ENCODE data around the gene PYROXD2. TPM values are rescaled to one million over a fixed set of nuclear protein-coding genes. Genes with fewer than 3 reads are reported as not detected.

The PYROXD2 gene
- total and polyA plus RNA-seq, 2 of the 8 experiments (the other 6 are each of a cell fraction or from before 2014, with no cell fraction given) = 3.2 to 5.4 TPM

DNA sequence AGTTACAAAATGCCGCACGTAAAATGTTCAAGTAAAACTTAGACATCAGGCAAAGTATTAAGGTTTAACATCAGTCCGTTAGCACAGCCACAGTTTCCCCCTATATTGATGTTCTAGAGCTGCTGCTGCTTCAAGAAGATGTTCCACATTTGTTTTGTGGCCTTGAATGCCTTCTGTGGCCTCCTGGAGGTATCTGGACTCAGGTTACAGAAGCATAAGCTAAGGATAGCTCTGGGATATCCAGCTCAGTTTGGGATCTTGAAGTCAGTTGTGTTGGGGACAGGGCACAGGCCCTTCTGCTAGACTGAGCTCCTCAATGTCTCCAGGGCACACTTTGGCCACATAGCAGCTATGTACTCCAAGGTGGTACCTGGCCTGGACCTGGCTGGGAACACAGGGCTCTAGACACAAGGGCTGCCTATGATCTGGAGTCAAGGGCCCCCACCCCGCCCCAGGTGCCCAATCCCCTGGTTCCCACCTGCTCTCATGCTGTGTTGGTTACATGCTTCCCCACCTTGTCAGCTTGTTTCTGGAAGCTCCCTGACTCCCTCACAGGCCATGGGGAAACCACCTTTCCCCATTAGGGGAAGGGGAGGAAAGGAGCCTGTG, 4.7 kb downstream of the PYROXD2 start (continued):
- TF ChIP-seq NRF1 (IDR thresholded peaks at IDR 0.05; ENCODE audit: low read depth, low read length) = no peak
- no peak for TF ChIP-seq RAD21 (IDR thresholded peaks at IDR 0.05 in 1 of 2, conservative IDR thresholded peaks at IDR 0.05 in 1 of 2; ENCODE audit: low read depth in 2 of 2, low read length in 2 of 2)
- TF ChIP-seq RBBP5 (IDR thresholded peaks at IDR 0.05; ENCODE audit: borderline replicate concordance, low read depth, low read length) = no peak
- no peak for TF ChIP-seq CBX8 (IDR thresholded peaks at IDR 0.05; ENCODE audit: borderline replicate concordance, low read depth, low read length)
- TF ChIP-seq, protein P1, sequence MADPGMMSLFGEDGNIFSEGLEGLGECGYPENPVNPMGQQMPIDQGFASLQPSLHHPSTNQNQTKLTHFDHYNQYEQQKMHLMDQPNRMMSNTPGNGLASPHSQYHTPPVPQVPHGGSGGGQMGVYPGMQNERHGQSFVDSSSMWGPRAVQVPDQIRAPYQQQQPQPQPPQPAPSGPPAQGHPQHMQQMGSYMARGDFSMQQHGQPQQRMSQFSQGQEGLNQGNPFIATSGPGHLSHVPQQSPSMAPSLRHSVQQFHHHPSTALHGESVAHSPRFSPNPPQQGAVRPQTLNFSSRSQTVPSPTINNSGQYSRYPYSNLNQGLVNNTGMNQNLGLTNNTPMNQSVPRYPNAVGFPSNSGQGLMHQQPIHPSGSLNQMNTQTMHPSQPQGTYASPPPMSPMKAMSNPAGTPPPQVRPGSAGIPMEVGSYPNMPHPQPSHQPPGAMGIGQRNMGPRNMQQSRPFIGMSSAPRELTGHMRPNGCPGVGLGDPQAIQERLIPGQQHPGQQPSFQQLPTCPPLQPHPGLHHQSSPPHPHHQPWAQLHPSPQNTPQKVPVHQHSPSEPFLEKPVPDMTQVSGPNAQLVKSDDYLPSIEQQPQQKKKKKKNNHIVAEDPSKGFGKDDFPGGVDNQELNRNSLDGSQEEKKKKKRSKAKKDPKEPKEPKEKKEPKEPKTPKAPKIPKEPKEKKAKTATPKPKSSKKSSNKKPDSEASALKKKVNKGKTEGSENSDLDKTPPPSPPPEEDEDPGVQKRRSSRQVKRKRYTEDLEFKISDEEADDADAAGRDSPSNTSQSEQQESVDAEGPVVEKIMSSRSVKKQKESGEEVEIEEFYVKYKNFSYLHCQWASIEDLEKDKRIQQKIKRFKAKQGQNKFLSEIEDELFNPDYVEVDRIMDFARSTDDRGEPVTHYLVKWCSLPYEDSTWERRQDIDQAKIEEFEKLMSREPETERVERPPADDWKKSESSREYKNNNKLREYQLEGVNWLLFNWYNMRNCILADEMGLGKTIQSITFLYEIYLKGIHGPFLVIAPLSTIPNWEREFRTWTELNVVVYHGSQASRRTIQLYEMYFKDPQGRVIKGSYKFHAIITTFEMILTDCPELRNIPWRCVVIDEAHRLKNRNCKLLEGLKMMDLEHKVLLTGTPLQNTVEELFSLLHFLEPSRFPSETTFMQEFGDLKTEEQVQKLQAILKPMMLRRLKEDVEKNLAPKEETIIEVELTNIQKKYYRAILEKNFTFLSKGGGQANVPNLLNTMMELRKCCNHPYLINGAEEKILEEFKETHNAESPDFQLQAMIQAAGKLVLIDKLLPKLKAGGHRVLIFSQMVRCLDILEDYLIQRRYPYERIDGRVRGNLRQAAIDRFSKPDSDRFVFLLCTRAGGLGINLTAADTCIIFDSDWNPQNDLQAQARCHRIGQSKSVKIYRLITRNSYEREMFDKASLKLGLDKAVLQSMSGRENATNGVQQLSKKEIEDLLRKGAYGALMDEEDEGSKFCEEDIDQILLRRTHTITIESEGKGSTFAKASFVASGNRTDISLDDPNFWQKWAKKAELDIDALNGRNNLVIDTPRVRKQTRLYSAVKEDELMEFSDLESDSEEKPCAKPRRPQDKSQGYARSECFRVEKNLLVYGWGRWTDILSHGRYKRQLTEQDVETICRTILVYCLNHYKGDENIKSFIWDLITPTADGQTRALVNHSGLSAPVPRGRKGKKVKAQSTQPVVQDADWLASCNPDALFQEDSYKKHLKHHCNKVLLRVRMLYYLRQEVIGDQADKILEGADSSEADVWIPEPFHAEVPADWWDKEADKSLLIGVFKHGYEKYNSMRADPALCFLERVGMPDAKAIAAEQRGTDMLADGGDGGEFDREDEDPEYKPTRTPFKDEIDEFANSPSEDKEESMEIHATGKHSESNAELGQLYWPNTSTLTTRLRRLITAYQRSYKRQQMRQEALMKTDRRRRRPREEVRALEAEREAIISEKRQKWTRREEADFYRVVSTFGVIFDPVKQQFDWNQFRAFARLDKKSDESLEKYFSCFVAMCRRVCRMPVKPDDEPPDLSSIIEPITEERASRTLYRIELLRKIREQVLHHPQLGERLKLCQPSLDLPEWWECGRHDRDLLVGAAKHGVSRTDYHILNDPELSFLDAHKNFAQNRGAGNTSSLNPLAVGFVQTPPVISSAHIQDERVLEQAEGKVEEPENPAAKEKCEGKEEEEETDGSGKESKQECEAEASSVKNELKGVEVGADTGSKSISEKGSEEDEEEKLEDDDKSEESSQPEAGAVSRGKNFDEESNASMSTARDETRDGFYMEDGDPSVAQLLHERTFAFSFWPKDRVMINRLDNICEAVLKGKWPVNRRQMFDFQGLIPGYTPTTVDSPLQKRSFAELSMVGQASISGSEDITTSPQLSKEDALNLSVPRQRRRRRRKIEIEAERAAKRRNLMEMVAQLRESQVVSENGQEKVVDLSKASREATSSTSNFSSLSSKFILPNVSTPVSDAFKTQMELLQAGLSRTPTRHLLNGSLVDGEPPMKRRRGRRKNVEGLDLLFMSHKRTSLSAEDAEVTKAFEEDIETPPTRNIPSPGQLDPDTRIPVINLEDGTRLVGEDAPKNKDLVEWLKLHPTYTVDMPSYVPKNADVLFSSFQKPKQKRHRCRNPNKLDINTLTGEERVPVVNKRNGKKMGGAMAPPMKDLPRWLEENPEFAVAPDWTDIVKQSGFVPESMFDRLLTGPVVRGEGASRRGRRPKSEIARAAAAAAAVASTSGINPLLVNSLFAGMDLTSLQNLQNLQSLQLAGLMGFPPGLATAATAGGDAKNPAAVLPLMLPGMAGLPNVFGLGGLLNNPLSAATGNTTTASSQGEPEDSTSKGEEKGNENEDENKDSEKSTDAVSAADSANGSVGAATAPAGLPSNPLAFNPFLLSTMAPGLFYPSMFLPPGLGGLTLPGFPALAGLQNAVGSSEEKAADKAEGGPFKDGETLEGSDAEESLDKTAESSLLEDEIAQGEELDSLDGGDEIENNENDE (IDR thresholded peaks at IDR 0.05; ENCODE audit: insufficient replicate concordance, low read length) = no peak

Data from H1 (cell line).